Measurements from ENCODE around the gene MAMLD1.

Gene MAMLD1

DNA sequence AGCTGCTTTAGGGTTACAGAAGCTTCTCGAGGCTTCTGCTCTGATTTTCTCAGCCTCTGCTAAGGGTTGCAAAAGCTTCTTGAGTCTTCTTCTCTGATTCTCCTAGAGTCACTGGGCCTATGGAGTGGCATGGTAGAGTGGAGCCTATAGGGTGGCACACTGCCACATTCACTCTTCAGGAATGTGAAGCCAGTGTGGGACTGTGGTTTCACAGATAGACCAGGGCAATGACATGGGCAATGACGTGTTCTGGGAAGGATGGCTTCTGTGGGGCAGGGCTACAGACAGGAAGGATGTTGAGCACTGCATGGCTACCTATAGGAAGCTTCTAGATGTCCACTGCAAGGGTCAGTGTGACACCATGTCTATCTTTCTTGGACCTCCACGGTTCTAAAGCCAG lies 11.0 kb upstream of the MAMLD1 start:
- Histone ChIP-seq H3K4me1 (ENCODE audit: control insufficient read depth, insufficient read depth, low read length) (no peaks in the 10 kb centered on the region), H3K36me3 (ENCODE audit: control insufficient read depth in 2 of 2, insufficient read depth in 2 of 2, low read length in 2 of 2) (no peaks in the 10 kb centered on the region), H3K9me3 (ENCODE audit: control insufficient read depth in 2 of 2, low read length in 2 of 2) (no peaks in the 10 kb centered on the region), H3K27me3 (ENCODE audit: control insufficient read depth in 1 of 2, insufficient read depth in 2 of 2, low read length in 2 of 2) (peaks cover 0 to 9% of the 10 kb centered on the region in 2 donors), H3K27ac (ENCODE audit: low read length) (no peak overlapping the region), H3K9ac (ENCODE audit: low read length in 2 of 2) (no peak overlapping the region), H3K4me3 (ENCODE audit: low read length in 2 of 2) (no peak overlapping the region)

DNA sequence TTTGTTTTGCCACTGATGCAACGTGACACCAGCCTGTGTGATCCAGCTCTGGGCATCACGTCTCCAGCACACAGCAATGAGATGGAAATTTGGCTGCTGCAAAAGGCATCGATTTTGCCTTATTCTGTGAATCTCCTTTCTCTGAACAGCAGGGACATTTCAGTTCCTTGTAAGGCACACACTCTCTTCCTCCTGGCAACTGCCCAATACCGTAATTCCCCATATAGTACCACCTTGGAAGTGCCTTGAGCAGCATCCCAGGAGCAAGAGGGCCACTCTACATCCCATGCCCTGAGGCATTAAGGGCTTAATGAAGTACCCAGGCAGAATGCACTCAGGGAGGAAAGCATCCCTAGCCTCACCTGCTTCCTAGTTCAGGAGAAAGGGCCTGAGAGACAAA lies 10.5 kb upstream of the MAMLD1 start:
- H3K9me3 ChIP-seq (ENCODE audit: control insufficient read depth in 2 of 2, low read length in 2 of 2) = no peaks in the 10 kb centered on the region
- no peak overlapping the region for H3K9ac ChIP-seq (ENCODE audit: low read length in 2 of 2)
- no peaks in the 10 kb centered on the region for H3K36me3 ChIP-seq (ENCODE audit: control insufficient read depth in 2 of 2, insufficient read depth in 2 of 2, low read length in 2 of 2)
- peaks cover 0 to 13% of the 10 kb centered on the region in 2 donors for H3K27me3 ChIP-seq (ENCODE audit: control insufficient read depth in 1 of 2, insufficient read depth in 2 of 2, low read length in 2 of 2)
- H3K27ac ChIP-seq (ENCODE audit: low read length) = no peak overlapping the region
- H3K4me1 ChIP-seq (ENCODE audit: control insufficient read depth, insufficient read depth, low read length) = no peaks in the 10 kb centered on the region
- H3K4me3 ChIP-seq (ENCODE audit: low read length in 2 of 2) = no peak overlapping the region

GRCh38 chrX:150355913-150356312 lies 7.2 kb upstream of the MAMLD1 start:
- H3K36me3 ChIP-seq (ENCODE audit: control insufficient read depth in 2 of 2, insufficient read depth in 2 of 2, low read length in 2 of 2) = no peaks in the 10 kb centered on the region
- H3K4me3 ChIP-seq (ENCODE audit: low read length in 2 of 2) = no peak overlapping the region
- peaks cover 0 to 18% of the 10 kb centered on the region in 2 donors for H3K27me3 ChIP-seq (ENCODE audit: control insufficient read depth in 1 of 2, insufficient read depth in 2 of 2, low read length in 2 of 2)
- no peak overlapping the region for H3K9ac ChIP-seq (ENCODE audit: low read length in 2 of 2)
- H3K4me1 ChIP-seq (ENCODE audit: control insufficient read depth, insufficient read depth, low read length) = peaks cover under 1% of the 10 kb centered on the region
- H3K27ac ChIP-seq (ENCODE audit: low read length) = no peak overlapping the region
- no peaks in the 10 kb centered on the region for H3K9me3 ChIP-seq (ENCODE audit: control insufficient read depth in 2 of 2, low read length in 2 of 2)

DNA sequence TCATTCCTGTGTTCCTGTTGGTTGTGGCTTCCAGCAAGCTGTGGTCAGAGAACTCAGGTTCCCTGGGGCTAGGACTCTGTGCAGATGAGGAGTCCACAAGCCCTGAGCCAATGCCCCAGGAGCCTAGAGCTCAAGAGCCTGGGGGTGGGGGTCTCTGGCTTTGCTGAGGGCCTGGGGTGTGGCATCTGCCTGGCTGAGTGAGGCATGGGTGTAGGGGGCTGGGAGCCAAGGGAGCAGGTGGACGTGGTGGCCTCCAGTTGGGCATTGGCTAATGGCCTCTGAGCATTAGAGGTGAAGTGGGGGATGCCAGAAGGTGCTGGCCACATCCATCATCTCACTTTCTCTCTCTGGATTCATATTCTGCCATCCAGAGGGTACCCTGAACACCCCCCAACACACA lies 5.3 kb upstream of the MAMLD1 start:
- Histone ChIP-seq H3K36me3 (ENCODE audit: control insufficient read depth in 2 of 2, insufficient read depth in 2 of 2, low read length in 2 of 2) (no peaks in the 10 kb centered on the region), H3K27me3 (ENCODE audit: control insufficient read depth in 1 of 2, insufficient read depth in 2 of 2, low read length in 2 of 2) (peaks cover 0 to 15% of the 10 kb centered on the region in 2 donors), H3K9ac (ENCODE audit: low read length in 2 of 2) (no peak overlapping the region), H3K9me3 (ENCODE audit: control insufficient read depth in 2 of 2, low read length in 2 of 2) (no peaks in the 10 kb centered on the region), H3K27ac (ENCODE audit: low read length) (no peak overlapping the region), H3K4me3 (ENCODE audit: low read length in 2 of 2) (no peak overlapping the region), H3K4me1 (ENCODE audit: control insufficient read depth, insufficient read depth, low read length) (peaks cover 13% of the 10 kb centered on the region)

DNA sequence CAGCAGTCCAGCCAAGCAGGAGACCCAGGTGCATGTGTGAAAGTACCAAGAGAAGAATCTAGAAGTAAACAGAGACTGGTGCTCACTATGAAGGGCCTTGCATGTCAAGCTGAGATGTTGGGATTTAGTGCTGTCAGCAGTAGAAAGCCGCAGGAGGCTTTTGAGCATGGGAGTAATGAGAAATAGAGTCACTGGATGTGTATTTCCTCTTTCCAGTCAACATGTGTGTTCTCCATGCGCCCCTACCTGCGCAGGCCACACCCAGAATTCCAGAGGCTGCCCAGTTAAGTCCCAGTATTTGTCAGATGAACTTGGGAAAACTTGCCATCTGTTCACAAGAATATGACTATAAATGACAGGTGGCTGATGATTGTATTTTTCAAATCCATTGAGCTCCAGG lies 4.5 kb upstream of the MAMLD1 start:
- H3K27me3 ChIP-seq (ENCODE audit: control insufficient read depth in 1 of 2, insufficient read depth in 2 of 2, low read length in 2 of 2) = peaks cover 0 to 15% of the 10 kb centered on the region in 2 donors
- no peaks in the 10 kb centered on the region for H3K9me3 ChIP-seq (ENCODE audit: control insufficient read depth in 2 of 2, low read length in 2 of 2)
- no peak overlapping the region for H3K27ac ChIP-seq (ENCODE audit: low read length)
- H3K9ac ChIP-seq (ENCODE audit: low read length in 2 of 2) = no peak overlapping the region
- peaks cover 13% of the 10 kb centered on the region for H3K4me1 ChIP-seq (ENCODE audit: control insufficient read depth, insufficient read depth, low read length)
- no peaks in the 10 kb centered on the region for H3K36me3 ChIP-seq (ENCODE audit: control insufficient read depth in 2 of 2, insufficient read depth in 2 of 2, low read length in 2 of 2)
- no peak overlapping the region for H3K4me3 ChIP-seq (ENCODE audit: low read length in 2 of 2)

GRCh38 chrX:150360331-150360730 lies 2.8 kb upstream of the MAMLD1 start:
- no peak overlapping the region for H3K27ac ChIP-seq (ENCODE audit: low read length)
- H3K9ac ChIP-seq (ENCODE audit: low read length in 2 of 2) = no peak overlapping the region
- H3K27me3 ChIP-seq (ENCODE audit: control insufficient read depth in 1 of 2, insufficient read depth in 2 of 2, low read length in 2 of 2) = peaks cover 0 to 13% of the 10 kb centered on the region in 2 donors
- H3K4me3 ChIP-seq (ENCODE audit: low read length in 2 of 2) = no peak overlapping the region
- H3K36me3 ChIP-seq (ENCODE audit: control insufficient read depth in 2 of 2, insufficient read depth in 2 of 2, low read length in 2 of 2) = no peaks in the 10 kb centered on the region
- peaks cover 13% of the 10 kb centered on the region for H3K4me1 ChIP-seq (ENCODE audit: control insufficient read depth, insufficient read depth, low read length)
- H3K9me3 ChIP-seq (ENCODE audit: control insufficient read depth in 2 of 2, low read length in 2 of 2) = no peaks in the 10 kb centered on the region

DNA sequence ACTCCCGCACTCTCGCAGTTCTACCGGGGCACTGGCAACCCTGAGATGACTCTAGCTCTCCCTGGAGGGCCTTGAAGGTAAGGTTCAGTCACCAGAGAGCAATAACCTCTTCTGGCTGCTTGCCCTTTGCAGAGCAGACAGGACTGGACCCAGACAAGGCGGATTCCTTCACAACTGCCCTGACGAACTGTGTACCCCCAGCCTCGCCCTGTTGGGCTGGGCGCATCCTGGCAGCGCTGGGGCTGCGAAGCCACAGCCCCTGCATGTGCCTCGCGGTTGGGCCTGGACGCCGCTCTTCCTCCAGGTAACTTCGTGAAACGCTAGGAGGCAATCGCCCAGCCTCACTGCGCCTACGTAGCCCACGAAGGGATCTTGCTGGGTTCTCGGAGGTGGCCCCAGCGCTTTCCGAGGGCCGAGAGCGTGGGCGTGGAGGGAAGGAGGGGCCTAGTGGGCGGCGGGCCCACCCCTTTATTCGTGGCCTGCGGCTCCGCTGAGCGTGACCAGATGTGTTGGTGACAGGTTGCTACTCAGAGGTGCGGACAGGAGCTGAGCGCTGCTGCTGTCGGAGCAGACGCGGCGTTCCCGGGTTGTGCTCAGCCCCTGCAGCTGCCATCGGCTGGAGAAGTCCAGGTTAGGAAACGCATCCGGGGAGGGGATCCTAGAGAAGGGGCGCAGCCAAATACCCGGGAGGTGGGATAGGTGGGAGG lies 1.9 kb upstream of the MAMLD1 start:
- peaks cover 0 to 13% of the 10 kb centered on the region in 2 donors for H3K27me3 ChIP-seq (ENCODE audit: control insufficient read depth in 1 of 2, insufficient read depth in 2 of 2, low read length in 2 of 2)
- no peaks in the 10 kb centered on the region for H3K9me3 ChIP-seq (ENCODE audit: control insufficient read depth in 2 of 2, low read length in 2 of 2)
- no peak overlapping the region for H3K9ac ChIP-seq (ENCODE audit: low read length in 2 of 2)
- H3K36me3 ChIP-seq (ENCODE audit: control insufficient read depth in 2 of 2, insufficient read depth in 2 of 2, low read length in 2 of 2) = no peaks in the 10 kb centered on the region
- peaks cover 13% of the 10 kb centered on the region for H3K4me1 ChIP-seq (ENCODE audit: control insufficient read depth, insufficient read depth, low read length)
- peak overlapping the region; percentile 56 to 74 for H3K4me3 ChIP-seq (ENCODE audit: low read length in 2 of 2)
- no peak overlapping the region for H3K27ac ChIP-seq (ENCODE audit: low read length)

DNA sequence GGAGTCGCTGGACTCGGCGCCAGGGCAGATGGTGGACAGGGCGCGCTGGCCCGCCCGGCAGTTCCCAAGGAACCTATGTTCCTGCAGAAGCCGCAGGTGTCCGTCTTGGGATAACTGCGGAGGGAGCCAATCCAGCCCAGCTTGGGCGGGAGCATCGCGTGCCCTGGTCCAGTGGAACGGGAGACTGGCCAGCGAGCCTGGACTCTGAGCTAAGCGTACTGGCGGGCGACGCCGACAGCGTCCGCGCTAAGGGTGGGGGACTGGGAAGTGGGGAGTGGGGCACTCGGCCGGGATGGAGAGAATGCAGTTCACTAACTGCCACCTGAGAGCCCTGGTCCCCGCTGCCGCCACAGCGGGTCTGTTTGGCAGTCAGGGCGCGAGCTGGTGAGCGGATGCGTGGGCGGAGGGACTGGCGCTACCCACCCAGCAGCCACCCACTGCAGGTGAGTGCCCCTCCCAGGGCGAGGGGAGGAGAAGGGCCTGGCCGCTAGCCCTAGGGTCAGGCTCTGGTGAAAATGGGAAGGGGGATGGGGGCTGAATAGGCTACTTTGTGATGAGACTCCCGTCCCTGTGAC lies 1.3 kb upstream of the MAMLD1 start:
- Histone ChIP-seq H3K9me3 (ENCODE audit: control insufficient read depth in 2 of 2, low read length in 2 of 2) (no peaks in the 10 kb centered on the region), H3K36me3 (ENCODE audit: control insufficient read depth in 2 of 2, insufficient read depth in 2 of 2, low read length in 2 of 2) (no peaks in the 10 kb centered on the region), H3K4me3 (ENCODE audit: low read length in 2 of 2) (peak overlapping the region; percentile 56 to 74), H3K9ac (ENCODE audit: low read length in 2 of 2) (peak overlapping the region; percentile 51 to 66), H3K27me3 (ENCODE audit: control insufficient read depth in 1 of 2, insufficient read depth in 2 of 2, low read length in 2 of 2) (peaks cover 0 to 11% of the 10 kb centered on the region in 2 donors), H3K4me1 (ENCODE audit: control insufficient read depth, insufficient read depth, low read length) (peaks cover 13% of the 10 kb centered on the region), H3K27ac (ENCODE audit: low read length) (no peak overlapping the region)

GRCh38 chrX:150363561-150364346 lies 637 bp downstream of the MAMLD1 start:
- H3K9me3 ChIP-seq (ENCODE audit: control insufficient read depth in 2 of 2, low read length in 2 of 2) = no peaks in the 10 kb centered on the region
- peak overlapping the region; percentile 66 for H3K27ac ChIP-seq (ENCODE audit: low read length)
- H3K27me3 ChIP-seq (ENCODE audit: control insufficient read depth in 1 of 2, insufficient read depth in 2 of 2, low read length in 2 of 2) = peaks cover 0 to 7% of the 10 kb centered on the region in 2 donors
- H3K9ac ChIP-seq (ENCODE audit: low read length in 2 of 2) = peak overlapping the region; percentile 13 to 53
- peaks cover 13% of the 10 kb centered on the region for H3K4me1 ChIP-seq (ENCODE audit: control insufficient read depth, insufficient read depth, low read length)
- H3K36me3 ChIP-seq (ENCODE audit: control insufficient read depth in 2 of 2, insufficient read depth in 2 of 2, low read length in 2 of 2) = no peaks in the 10 kb centered on the region
- peak overlapping the region; percentile 65 to 74 for H3K4me3 ChIP-seq (ENCODE audit: low read length in 2 of 2)

DNA sequence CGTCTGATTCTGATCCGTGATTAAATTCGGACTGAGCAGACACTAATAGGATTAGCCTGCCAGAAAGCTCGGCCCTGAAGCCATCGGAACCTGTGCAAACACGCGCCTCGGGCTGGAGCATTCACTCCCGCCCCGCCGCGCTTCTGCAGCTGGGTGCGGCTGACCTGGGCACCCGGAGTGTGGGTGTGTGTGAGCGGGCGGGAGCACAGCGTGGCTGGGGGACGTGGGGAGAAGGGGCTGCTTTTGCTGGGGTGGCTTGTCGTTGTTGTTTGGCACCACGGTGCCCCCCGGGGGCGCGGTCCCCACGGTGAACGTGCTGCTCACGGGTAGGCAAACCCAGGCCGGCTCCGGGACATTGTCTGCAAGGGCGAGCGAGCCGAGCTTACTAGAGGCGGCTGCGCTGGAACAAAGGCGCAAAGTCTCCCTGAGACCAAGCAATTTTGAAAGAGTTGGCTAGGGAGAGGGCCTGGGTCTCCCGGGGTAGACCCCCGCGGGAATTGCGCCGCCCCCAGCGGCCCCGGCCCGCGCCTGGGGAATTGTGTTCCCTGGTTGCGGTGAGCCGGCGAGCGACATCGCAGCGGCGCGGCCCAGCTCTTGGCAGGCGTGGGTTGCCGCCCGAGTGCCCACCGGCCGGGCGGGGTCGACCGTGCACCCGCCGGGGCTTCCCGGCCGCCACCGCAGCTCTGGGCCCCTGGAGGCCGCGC lies 1.4 kb downstream of the MAMLD1 start:
- Histone ChIP-seq H3K9me3 (ENCODE audit: control insufficient read depth in 2 of 2, low read length in 2 of 2) (no peaks in the 10 kb centered on the region), H3K27me3 (ENCODE audit: control insufficient read depth in 1 of 2, insufficient read depth in 2 of 2, low read length in 2 of 2) (peaks cover 0 to 7% of the 10 kb centered on the region in 2 donors), H3K27ac (ENCODE audit: low read length) (peak overlapping the region; percentile 66), H3K36me3 (ENCODE audit: control insufficient read depth in 2 of 2, insufficient read depth in 2 of 2, low read length in 2 of 2) (no peaks in the 10 kb centered on the region), H3K4me3 (ENCODE audit: low read length in 2 of 2) (peak overlapping the region; percentile 65 to 74), H3K9ac (ENCODE audit: low read length in 2 of 2) (peak overlapping the region; percentile 13 to 53), H3K4me1 (ENCODE audit: control insufficient read depth, insufficient read depth, low read length) (peaks cover 13% of the 10 kb centered on the region)

All from stomach smooth muscle (tissue), 2 donors.